GM19395 (cell line): Measurements from ENCODE around the gene IQCH.
"Not testable (repeated sequence)": the region's sequence is repeated elsewhere in the genome, so short reads cannot be mapped to it uniquely, and the experiment has no call there.

Experiments used
- ATAC-seq: cut with Tn5 transposase; IDR thresholded peaks from one replicate; pipeline ENCODE4 v1.9.1; 2021; ENCODE audit warnings: mild to moderate bottlenecking, moderate library complexity; ENCODE audit not compliant: unreplicated experiment

Gene IQCH

GRCh38 chr15:67422296-67422695 is 167.7 kb downstream of the IQCH start:
- no peak for ATAC-seq

GRCh38 chr15:67433495-67434099 is 179.0 kb downstream of the IQCH start:
- ATAC-seq, result no peak

- not testable (repeated sequence) for ATAC-seq
These were observed 182.0 kb downstream of the IQCH start for GRCh38 chr15:67436351-67437250.

- no peak for ATAC-seq
These were observed 189.5 kb downstream of the IQCH start for GRCh38 chr15:67444100-67444499.

DNA sequence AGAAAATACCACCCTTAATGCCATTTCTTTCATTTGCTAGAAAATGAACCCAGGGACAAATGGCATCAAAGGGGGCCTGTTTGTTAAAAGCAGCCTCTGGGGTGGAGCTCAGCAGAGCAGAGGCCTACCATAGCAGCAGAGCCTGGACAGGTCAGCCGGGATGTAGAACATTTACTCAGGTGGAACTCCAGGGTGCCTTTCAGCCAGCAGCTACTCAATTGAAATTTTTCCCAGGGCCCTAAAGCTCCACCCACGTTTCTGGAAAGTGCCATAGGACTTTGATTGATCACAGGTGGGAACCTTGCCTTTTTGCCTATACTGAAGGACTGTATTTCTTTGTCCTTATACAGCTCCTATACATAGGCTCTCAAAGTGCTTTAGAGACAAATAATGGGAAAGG is 191.9 kb downstream of the IQCH start:
- no peak for ATAC-seq

- not testable (repeated sequence) for ATAC-seq
These were observed 193.8 kb downstream of the IQCH start for GRCh38 chr15:67448372-67448771.

GRCh38 chr15:67453703-67454102 is 199.1 kb downstream of the IQCH start:
- not testable (repeated sequence) for ATAC-seq

- no peak for ATAC-seq
These were observed 202.3 kb downstream of the IQCH start for GRCh38 chr15:67456677-67457529.

DNA sequence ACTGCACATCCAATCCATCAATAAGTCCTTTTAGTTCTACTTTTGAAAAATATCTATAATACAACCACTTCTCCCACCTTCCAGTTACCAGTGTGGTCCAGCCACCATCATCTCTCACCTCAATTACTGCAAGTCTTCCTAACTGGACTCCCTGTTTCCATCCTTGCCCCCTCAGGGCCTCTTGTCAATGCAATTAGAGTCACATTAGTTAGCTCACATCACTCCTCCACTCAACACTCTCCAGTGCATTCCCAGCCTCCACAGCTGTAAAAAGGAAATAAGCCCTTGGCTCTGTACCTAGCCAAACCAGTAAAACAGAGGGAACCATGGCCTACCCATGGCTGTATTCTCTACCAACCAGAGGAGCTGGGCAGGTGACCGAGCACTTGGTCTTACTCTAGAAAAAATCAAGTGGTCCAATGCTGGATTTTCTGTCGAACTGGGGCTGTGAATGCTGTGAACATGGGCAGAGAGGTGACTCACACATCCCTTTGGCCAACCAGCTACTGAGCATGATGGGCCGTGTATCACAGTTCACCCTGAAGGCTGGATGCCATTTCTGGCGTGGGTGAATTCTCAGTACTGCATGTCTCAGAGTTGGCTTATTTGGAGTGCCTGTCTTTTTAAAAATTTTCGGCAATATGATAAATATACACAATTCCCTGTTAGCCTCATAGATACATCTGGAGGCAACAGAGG is 203.9 kb downstream of the IQCH start:
- ATAC-seq, result no peak

DNA sequence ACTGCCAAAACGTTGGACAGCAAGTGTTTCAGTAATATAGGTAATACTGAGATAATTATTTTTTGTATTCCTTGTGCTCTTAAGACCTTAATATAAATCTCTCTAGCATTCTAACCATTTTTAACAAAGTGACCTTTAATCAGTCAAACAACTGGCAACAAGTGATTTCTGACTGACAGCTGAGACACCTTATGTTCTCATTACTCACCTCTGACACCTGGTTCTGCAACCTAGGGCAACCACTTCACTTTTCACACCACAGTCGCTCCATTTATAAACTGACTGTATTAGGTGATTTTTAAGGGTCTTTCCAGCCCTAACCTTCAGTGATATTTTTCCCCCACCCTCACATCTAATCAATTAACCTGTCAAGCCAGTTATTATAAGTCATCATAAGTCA is 205.9 kb downstream of the IQCH start:
- ATAC-seq, result no peak

- ATAC-seq, result no peak
These were observed 207.1 kb downstream of the IQCH start for GRCh38 chr15:67461735-67462134.

GRCh38 chr15:67462875-67463274 is 208.3 kb downstream of the IQCH start:
- no peak for ATAC-seq

GRCh38 chr15:67463488-67463887 is 208.9 kb downstream of the IQCH start:
- no peak for ATAC-seq

GRCh38 chr15:67465196-67465952 is 210.8 kb downstream of the IQCH start:
- no peak for ATAC-seq

- no peak for ATAC-seq
These were observed 213.8 kb downstream of the IQCH start for GRCh38 chr15:67468416-67468815.

- no peak for ATAC-seq
These were observed 215.1 kb downstream of the IQCH start for GRCh38 chr15:67469680-67470079.

- ATAC-seq, result no peak
These were observed 218.4 kb downstream of the IQCH start for GRCh38 chr15:67472957-67473356.

DNA sequence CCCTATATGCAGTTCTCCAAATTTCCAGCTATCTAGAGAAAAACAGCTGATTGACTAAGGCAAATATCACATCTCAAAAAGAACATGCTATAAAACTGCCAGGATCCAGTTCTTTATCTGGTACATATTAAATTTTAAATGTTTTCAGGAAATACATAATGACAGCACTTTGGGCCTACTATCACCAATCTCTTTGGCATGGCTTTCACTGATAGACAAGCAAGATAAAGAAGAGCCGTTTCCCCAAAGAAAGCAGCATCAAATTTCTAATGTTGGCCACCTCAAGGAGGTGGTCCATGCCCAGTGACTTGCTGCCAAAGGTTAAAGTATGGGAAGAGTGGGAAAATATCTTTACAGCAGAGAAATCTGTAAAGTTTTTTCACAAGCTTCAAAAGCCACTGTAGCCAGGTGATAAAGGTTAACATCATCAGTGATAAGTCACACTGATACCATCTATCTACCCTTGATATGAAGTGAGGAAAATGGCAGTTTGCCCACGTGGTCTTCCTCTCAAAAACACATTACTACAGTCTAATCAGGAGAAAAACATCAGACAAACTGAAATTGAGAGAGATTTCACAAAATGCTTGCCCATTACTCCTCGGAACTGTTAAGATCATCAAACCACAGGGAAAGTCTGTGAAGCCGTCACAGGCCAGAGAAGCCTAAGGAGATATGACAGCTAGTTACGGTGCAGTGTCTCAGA is 220.0 kb downstream of the IQCH start:
- no peak for ATAC-seq

DNA sequence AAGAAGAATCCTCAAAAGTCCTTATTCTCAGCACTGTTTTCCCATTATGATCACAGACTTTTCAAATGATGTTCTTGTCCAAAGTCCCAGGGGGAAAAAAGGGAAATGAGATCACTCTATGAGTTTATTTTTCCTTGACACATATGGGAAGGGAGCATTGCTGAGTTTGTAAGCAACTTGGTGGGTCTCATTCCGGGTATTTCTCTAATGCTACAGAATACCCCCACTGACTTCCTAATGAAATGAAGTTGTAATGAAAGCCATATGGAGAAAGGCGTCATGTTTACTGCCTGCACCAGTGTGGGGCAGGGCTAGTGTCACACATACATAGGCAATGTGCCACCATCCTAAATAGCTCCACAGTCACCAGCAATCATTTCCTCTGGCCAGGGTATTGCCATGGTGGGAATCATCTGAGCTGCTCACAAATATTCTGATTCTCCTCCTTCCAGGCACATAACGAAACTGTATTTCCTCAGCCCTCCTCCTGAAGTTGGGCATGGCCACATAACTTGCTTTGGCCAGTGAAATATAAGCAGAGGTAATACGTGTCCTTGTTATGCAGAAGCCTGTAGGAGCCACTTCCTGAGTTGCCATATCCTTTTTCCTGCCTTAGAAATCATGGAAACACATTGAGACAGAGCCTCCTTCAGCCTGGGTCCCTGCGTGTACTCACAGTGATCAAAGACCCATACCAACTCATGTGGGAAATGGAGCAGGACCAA is 225.4 kb downstream of the IQCH start:
- ATAC-seq, result no peak
